H9 (cell line): ENCODE data around the gene FABP7. TPM values are rescaled to one million over a fixed set of nuclear protein-coding genes. Genes with fewer than 3 reads are reported as not detected.

Experiments
- DNase-seq: peaks from one replicate; pipeline ENCODE4 v3.0.0-alpha.2; 2017
- H2AFZ ChIP-seq: one replicate; pipeline ENCODE4 v1.6.1; 2013; ENCODE audit warnings: mild to moderate bottlenecking, low read length, control low read depth, moderate library complexity
- H2AK5ac ChIP-seq: 2 replicates; pipeline ENCODE4 v1.6.1; 2013; ENCODE audit warnings: low read length, control low read depth, mixed read lengths; ENCODE audit not compliant: insufficient read length
- H2BK120ac ChIP-seq: one replicate; pipeline ENCODE4 v1.6.1; 2013; ENCODE audit warnings: low read depth, mild to moderate bottlenecking, low read length, control low read depth, inconsistent platforms; ENCODE audit not compliant: poor library complexity, severe bottlenecking
- H2BK12ac ChIP-seq: 2 replicates; pipeline ENCODE4 v1.6.1; 2013; ENCODE audit warnings: low read length, control low read depth, mixed read lengths, low read depth; ENCODE audit not compliant: insufficient read length
- H2BK15ac ChIP-seq: 2 replicates; pipeline ENCODE4 v1.6.1; 2013; ENCODE audit warnings: low read depth, low read length, control low read depth
- H2BK20ac ChIP-seq: one replicate; pipeline ENCODE4 v1.6.1; 2013; ENCODE audit warnings: low read depth, mild to moderate bottlenecking, low read length, control low read depth, inconsistent platforms; ENCODE audit not compliant: poor library complexity, severe bottlenecking
- H2BK5ac ChIP-seq: 2 replicates; pipeline ENCODE4 v1.6.1; 2013; ENCODE audit warnings: low read length, control low read depth, mixed read lengths; ENCODE audit not compliant: insufficient read length
- H3K14ac ChIP-seq: 2 replicates; pipeline ENCODE4 v1.6.1; 2013; ENCODE audit warnings: low read length, control low read depth; ENCODE audit not compliant: insufficient read depth
- H3K18ac ChIP-seq: 2 replicates; pipeline ENCODE4 v1.6.1; 2013; ENCODE audit warnings: low read depth, mild to moderate bottlenecking, mixed read lengths, low read length, control low read depth; ENCODE audit not compliant: insufficient read length
- H3K23ac ChIP-seq: 2 replicates; pipeline ENCODE4 v1.6.1; 2013; ENCODE audit warnings: low read length, control low read depth, mixed read lengths, low read depth; ENCODE audit not compliant: insufficient read length
- H3K23me2 ChIP-seq: 2 replicates; pipeline ENCODE4 v1.6.1; 2013; ENCODE audit warnings: low read depth, mild to moderate bottlenecking, mixed read lengths, low read length, control low read depth; ENCODE audit not compliant: insufficient read length, poor library complexity, severe bottlenecking
- H3K27ac ChIP-seq: 2 replicates; pipeline ENCODE4 v1.5.1; 2013; ENCODE audit warnings: low read length, control low read depth, mixed read lengths, low read depth; ENCODE audit not compliant: insufficient read length
- H3K27me3 ChIP-seq: 2 replicates; pipeline ENCODE4 v1.6.1; 2013; ENCODE audit warnings: low read length, control low read depth, inconsistent platforms; ENCODE audit not compliant: insufficient read depth
- H3K4ac ChIP-seq: 2 replicates; pipeline ENCODE4 v1.6.1; 2013; ENCODE audit warnings: low read depth, mild to moderate bottlenecking, control low read depth, inconsistent platforms, low read length, moderate library complexity
- H3K4me1 ChIP-seq: 2 replicates; pipeline ENCODE4 v1.6.1; 2013; ENCODE audit warnings: low read length, control low read depth, inconsistent platforms; ENCODE audit not compliant: insufficient read depth
- H3K4me2 ChIP-seq: 2 replicates; pipeline ENCODE4 v1.6.1; 2013; ENCODE audit warnings: low read length, control low read depth, mixed read lengths; ENCODE audit not compliant: insufficient read length, insufficient read depth
- H3K56ac ChIP-seq: 2 replicates; pipeline ENCODE4 v1.6.1; 2013; ENCODE audit warnings: low read depth, mild to moderate bottlenecking, mixed read lengths, low read length, control low read depth; ENCODE audit not compliant: insufficient read length
- H3K79me1 ChIP-seq: 2 replicates; pipeline ENCODE4 v1.6.1; 2013; ENCODE audit warnings: low read depth, mild to moderate bottlenecking, moderate library complexity, low read length, control low read depth, inconsistent platforms; ENCODE audit not compliant: insufficient read depth, poor library complexity, severe bottlenecking
- H3K79me2 ChIP-seq: 2 replicates; pipeline ENCODE4 v1.6.1; 2013; ENCODE audit warnings: low read length, control low read depth, inconsistent platforms; ENCODE audit not compliant: insufficient read depth
- H3K9ac ChIP-seq: 2 replicates; pipeline ENCODE4 v1.6.1; 2013; ENCODE audit warnings: low read length, control low read depth, mixed read lengths; ENCODE audit not compliant: insufficient read length; ENCODE audit errors: extremely low read depth
- H3K9me3 ChIP-seq: one replicate; pipeline ENCODE4 v1.6.1; 2013; ENCODE audit warnings: low read depth, low read length, inconsistent platforms; ENCODE audit not compliant: control insufficient read depth
- H3T11ph ChIP-seq: one replicate; pipeline ENCODE4 v1.6.1; 2013; ENCODE audit warnings: mild to moderate bottlenecking, low read length, control low read depth, inconsistent platforms
- H4K20me1 ChIP-seq: one replicate; pipeline ENCODE4 v1.6.1; 2013; ENCODE audit not compliant: control insufficient read depth, insufficient read length, insufficient read depth
- H4K5ac ChIP-seq: 2 replicates; pipeline ENCODE4 v1.6.1; 2013; ENCODE audit warnings: low read depth, mild to moderate bottlenecking, mixed read lengths, low read length, control low read depth; ENCODE audit not compliant: insufficient read length
- H4K8ac ChIP-seq: replicated peaks from 2 replicates; pipeline ENCODE4 v1.6.1; 2013; ENCODE audit warnings: low read length, control low read depth, mixed read lengths, low read depth; ENCODE audit not compliant: insufficient read length
- H4K91ac ChIP-seq: 2 replicates; pipeline ENCODE4 v1.6.1; 2013; ENCODE audit warnings: low read depth, mild to moderate bottlenecking, moderate library complexity, mixed read lengths, low read length, control low read depth; ENCODE audit not compliant: insufficient read length
- H3K27ac Mint-ChIP-seq, 3 experiments: 2 replicates in 2 of 3; 3 replicates in 1 of 3; pipeline ENCODE4 v1.8.0; 2020 to 2021; ENCODE audit warnings: mixed read lengths in 3 of 3, mild to moderate bottlenecking in 1 of 3, moderate library complexity in 1 of 3
- H3K27me3 Mint-ChIP-seq: 2 replicates; pipeline ENCODE4 v1.8.0; 2021; ENCODE audit warnings: low read depth, mild to moderate bottlenecking, moderate library complexity, mixed read lengths
- H3K36me3 Mint-ChIP-seq, 3 experiments: 2 replicates in 2 of 3; 3 replicates in 1 of 3; pipeline ENCODE4 v1.8.0; 2020 to 2021; ENCODE audit warnings: low read depth in 3 of 3, mixed read lengths in 3 of 3; ENCODE audit not compliant: insufficient read depth in 1 of 3
- H3K4me1 Mint-ChIP-seq, 2 experiments: 2 replicates each; pipeline ENCODE4 v1.8.0; 2020; ENCODE audit warnings: mixed read lengths in 2 of 2
- H3K4me3 Mint-ChIP-seq, 2 experiments: 2 replicates in 1 of 2; 3 replicates in 1 of 2; pipeline ENCODE4 v1.8.0; 2020 to 2021; ENCODE audit warnings: mild to moderate bottlenecking in 2 of 2, mixed read lengths in 2 of 2, moderate library complexity in 1 of 2
- H3K9me3 Mint-ChIP-seq, 2 experiments: 2 replicates in 1 of 2; 3 replicates in 1 of 2; pipeline ENCODE4 v1.8.0; 2020; ENCODE audit warnings: mild to moderate bottlenecking in 2 of 2, mixed read lengths in 2 of 2, moderate library complexity in 1 of 2
- WGBS: extraction: QIAGEN DNeasy Blood & Tissue Kit; methylation state at CpG from one replicate; pipeline ENCODE4 v1.1.7; 2013; ENCODE audit warnings: missing lambda C conversion rate, low lambda C conversion rate, mixed read lengths; ENCODE audit not compliant: insufficient read length; ENCODE audit errors: extremely low coverage; 5-methylcytosine and 5-hydroxymethylcytosine counted together
- total RNA-seq: library from RNA; stranded (reverse); gene quantifications from 2 replicates; pipeline ENCODE4 v1.2.1, GENCODE V29; 2021
- TF ChIP-seq, protein P1 (sequence below): fragments of 200-600 bp; sonication (generic); conservative IDR thresholded peaks from 3 replicates; pipeline ENCODE4 v1.8.0; 2021; ENCODE audit warnings: antibody characterized with exemption, mild to moderate bottlenecking

FABP7 gene
- total RNA-seq, 1 experiment from 2014 or later: 3.9 TPM

GRCh38 chr6:122751326-122751725, 28.2 kb upstream of the FABP7 start:
- Histone ChIP-seq H3K56ac (no peak overlapping the region), H2BK5ac (no peak overlapping the region), H3K4me1 (peaks cover 4% of the 10 kb centered on the region; the same call in 1 of the 2 replicates), H4K5ac (no peak overlapping the region), H2BK15ac (no peak overlapping the region), H3K23ac (no peak overlapping the region), H2BK20ac (no peak overlapping the region), H2AFZ (peak overlapping the region; percentile 42), H2AK5ac (no peak overlapping the region), H3K79me2 (no peaks in the 10 kb centered on the region), H3K23me2 (no peaks in the 10 kb centered on the region), H3K9ac (no peak overlapping the region), H2BK120ac (no peak overlapping the region), H2BK12ac (no peak overlapping the region), H3K14ac (no peak overlapping the region), H3K27ac (no peak overlapping the region), H4K91ac (no peak overlapping the region), H3K27me3 (no peaks in the 10 kb centered on the region; the same call in 1 of the 2 replicates), H3K9me3 (no peaks in the 10 kb centered on the region), H4K20me1 (no peaks in the 10 kb centered on the region), H3K4ac (no peak overlapping the region), H3K4me2 (no peak overlapping the region), H3K18ac (no peak overlapping the region), H4K8ac (no peak overlapping the region), H3K79me1 (no peaks in the 10 kb centered on the region), H3T11ph (no peak overlapping the region)
- Mint-ChIP-seq H3K9me3 (peaks cover 10 to 23% of the 10 kb centered on the region in 2 experiments), H3K4me1 (peaks cover 29 to 36% of the 10 kb centered on the region in 2 experiments), H3K27ac (no peak overlapping the region), H3K36me3 (peaks cover 5 to 16% (median 11%) of the 10 kb centered on the region in 3 experiments), H3K27me3 (peaks cover 9% of the 10 kb centered on the region), H3K4me3 (no peak overlapping the region)
- WGBS: no CpG with 5 or more reads among the region's 3 CpGs
- no peak for DNase-seq
- TF ChIP-seq, protein P1, sequence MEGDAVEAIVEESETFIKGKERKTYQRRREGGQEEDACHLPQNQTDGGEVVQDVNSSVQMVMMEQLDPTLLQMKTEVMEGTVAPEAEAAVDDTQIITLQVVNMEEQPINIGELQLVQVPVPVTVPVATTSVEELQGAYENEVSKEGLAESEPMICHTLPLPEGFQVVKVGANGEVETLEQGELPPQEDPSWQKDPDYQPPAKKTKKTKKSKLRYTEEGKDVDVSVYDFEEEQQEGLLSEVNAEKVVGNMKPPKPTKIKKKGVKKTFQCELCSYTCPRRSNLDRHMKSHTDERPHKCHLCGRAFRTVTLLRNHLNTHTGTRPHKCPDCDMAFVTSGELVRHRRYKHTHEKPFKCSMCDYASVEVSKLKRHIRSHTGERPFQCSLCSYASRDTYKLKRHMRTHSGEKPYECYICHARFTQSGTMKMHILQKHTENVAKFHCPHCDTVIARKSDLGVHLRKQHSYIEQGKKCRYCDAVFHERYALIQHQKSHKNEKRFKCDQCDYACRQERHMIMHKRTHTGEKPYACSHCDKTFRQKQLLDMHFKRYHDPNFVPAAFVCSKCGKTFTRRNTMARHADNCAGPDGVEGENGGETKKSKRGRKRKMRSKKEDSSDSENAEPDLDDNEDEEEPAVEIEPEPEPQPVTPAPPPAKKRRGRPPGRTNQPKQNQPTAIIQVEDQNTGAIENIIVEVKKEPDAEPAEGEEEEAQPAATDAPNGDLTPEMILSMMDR: no peak
